PC-9 (cell line): ENCODE data around the gene TRIP10.

Experiments used
- EZH2 ChIP-seq: fragments of 200-600 bp; sonication (generic); IDR thresholded peaks from 2 replicates; pipeline ENCODE4 v1.8.0; 2017; ENCODE audit warnings: antibody characterized with exemption, low read depth
- TF ChIP-seq, protein P1 (sequence below): fragments of 200-600 bp; sonication (generic); conservative IDR thresholded peaks from 2 replicates; pipeline ENCODE4 v1.6.1; 2017; ENCODE audit warnings: mixed run types, antibody characterized with exemption, mild to moderate bottlenecking, moderate library complexity

DNA sequence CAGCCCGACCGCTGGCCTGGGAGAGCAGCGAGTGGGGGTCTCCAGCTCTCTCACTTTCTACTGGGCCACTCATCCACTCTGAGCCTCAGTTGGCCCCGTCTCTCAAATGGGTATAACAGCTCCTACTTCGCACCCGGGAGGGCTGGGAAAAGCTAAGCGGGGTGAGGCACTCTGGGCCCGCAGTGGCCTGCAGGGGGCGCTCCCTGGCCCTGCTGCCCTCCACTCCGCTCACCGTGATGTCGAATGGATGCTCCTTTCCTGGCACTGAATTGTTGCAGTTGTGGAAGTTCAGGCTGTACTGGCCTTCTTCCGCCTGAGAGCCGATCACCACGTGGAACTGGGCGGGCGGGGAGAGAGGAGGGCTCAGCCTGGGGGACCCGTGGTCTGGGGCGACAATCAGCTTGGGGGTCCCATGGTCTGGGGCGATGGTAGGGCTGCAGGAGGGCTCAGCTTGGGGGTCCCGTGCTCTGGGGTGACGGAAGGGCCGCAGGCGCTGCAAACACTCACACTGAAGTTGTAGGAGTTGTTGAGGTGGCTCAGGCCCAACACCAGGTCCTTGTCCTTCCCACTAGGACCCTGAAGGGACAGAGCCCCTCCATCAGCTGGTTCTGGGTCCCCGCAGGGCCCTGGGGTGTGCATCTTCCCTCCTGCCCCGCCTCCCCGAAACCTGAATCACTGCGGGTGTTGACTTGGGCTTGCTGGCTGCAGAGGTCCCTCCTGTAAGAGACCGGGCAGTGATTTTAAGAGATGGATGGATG is 6.0 kb upstream of the TRIP10 start:
- no peak for TF ChIP-seq EZH2
- TF ChIP-seq, protein P1, sequence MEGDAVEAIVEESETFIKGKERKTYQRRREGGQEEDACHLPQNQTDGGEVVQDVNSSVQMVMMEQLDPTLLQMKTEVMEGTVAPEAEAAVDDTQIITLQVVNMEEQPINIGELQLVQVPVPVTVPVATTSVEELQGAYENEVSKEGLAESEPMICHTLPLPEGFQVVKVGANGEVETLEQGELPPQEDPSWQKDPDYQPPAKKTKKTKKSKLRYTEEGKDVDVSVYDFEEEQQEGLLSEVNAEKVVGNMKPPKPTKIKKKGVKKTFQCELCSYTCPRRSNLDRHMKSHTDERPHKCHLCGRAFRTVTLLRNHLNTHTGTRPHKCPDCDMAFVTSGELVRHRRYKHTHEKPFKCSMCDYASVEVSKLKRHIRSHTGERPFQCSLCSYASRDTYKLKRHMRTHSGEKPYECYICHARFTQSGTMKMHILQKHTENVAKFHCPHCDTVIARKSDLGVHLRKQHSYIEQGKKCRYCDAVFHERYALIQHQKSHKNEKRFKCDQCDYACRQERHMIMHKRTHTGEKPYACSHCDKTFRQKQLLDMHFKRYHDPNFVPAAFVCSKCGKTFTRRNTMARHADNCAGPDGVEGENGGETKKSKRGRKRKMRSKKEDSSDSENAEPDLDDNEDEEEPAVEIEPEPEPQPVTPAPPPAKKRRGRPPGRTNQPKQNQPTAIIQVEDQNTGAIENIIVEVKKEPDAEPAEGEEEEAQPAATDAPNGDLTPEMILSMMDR = peak; percentile 19; the same call in 1 of the 2 replicates
